T-helper 22 cell (primary cell): ENCODE data around the gene KIAA1614.

Experiments used
- DNase-seq: peaks from one replicate; pipeline ENCODE4 v3.0.0-alpha.2; 2020; ENCODE audit warnings: low read depth

The KIAA1614 gene

DNA sequence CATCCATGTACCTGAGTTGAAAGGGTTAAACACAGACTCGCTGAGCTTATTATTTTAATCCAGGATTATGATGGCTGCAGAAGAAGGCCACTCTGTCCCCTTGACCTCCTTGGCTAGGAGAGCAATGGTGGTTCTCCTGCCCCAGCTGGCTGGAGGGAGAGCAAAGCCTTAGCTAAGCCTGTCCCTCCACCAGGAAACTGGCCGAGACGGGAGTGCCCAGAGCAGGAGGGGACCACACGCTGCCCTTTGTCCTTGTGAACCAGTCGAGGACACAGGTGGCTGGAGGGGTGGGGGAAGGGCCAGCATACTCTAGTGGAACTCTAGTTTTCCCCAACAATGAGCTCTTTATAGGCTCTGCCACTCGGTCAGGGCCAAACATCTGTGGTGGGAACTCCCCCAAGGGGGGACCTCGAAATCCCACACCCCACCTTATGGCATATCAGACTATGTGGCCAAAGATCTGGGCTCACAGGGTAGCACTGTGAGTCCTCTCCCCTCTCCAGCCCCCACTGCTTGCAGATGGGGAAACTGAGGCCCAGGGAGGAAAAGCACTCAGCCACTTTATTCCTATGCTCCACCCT is 12.9 kb downstream of the KIAA1614 start:
- DNase-seq, result no peak

DNA sequence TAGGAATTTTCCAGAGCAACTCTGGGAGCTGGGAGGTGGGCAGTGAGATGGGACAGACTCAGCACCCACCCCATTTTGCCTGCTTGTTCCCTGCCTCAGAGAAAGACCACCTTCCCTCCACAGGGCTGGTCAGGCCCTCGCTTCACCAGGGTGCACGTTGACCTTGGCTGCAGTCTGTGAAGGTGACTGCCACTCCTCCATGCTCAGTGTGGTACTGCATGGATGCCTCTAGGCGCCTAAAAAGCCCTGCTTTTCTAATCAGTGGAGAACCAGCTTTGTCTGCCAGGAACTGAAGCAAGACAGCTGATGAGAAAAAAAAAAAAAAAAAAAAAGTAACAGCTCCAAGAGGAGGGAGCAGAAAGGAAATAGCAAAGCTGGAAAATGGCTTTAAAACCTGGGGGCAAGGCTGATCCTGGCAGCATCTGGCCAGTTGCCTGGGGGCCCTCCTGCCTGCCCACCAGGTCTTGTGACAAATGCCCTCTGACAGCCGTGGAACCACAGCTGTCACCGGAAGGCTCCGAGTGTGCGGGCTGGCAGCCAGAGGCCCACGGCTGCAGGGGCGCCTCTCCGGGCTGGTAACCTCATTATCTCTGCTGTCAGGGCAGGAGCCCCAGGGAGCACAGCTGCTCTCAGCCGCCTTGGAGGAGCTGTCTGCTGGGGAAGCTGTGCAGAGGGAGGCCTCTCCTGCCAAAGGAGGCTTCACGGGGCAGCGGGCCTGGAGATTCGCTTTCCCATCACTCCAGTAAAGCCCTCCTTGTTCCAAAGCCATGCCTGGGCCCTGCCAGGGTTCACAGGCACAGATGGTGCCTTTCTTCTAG is 13.7 kb downstream of the KIAA1614 start:
- no peak for DNase-seq

DNA sequence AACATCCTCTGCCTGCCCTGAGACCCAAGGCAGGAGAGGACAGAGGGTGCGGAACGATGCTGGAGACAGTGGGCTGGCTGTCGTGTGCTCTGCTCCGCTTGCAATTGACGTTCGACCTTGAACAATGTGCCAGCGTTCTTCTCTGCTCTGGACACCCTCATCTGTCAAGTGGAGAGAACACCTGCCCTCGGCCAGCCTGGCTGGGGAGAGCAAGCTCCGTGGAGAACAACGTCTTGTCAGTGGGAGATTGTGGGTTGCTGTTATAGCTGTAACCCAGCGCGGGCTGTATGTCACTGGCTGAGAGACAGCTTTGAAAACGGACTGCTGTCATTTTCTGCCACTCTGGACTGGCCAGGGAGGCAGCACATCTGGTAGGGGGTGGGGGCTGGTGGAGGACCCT is 14.7 kb downstream of the KIAA1614 start:
- DNase-seq, result no peak

DNA sequence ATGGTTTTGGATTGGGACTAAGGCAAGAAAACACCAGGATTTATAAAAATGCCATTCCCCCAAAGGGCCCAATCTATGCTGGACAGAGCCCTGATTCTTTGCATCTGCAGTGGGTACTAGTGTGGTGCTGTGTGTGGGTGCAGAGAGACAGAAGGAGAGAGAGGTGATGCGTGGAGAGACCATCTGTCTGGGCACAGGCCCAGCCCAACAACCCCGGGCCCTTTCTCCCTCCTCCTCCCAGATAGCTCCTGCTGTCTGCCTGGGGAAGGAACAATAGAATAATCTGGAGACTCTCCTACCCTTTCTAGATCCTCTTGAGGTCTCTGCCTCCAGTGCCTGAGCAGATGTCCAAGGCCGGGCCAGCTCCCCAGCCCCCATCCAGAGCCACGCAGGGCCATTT is 15.1 kb downstream of the KIAA1614 start:
- DNase-seq, result no peak

DNA sequence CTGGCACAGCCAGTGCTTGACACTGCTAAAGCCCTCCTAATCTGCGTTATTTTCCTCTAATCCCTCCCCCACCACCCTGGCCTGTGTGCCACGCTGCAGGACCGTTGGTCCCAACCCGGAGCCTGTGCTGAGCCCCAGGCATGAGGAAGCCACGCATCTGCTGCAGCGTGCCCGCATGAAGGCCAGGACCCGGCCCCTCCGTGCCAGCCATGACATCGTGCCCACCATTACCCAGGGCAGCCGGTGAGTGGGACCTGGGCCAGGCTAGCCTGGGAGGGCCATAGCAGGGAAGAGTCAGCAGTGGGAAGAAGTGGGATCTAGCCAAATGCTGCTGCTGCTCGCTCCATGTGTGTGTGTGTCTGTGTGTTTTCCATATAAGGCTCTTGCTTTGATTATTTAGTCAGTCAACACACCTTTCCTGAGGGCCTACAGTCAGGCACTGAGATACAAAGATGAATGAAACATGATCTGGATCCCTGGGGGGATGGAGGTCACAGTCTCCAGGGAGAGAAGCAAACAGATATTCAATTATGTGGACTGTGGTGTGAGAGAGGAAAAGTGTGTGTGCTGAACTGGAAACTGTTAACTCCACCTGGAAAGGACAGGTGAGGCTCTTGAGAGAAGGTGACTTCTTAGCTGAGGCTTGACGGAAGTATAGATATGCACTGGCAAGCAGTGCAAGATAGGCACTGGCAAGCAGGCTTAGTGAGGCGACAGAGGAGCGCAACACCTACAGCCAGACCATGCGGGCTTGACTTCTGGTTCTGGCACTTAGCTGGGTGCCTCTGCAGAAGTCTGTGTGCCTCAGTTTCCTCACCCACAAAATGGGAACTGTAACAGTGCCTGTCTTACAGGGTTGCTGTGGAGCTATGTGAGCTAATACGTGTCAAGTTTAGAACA is 15.9 kb downstream of the KIAA1614 start:
- no peak for DNase-seq

DNA sequence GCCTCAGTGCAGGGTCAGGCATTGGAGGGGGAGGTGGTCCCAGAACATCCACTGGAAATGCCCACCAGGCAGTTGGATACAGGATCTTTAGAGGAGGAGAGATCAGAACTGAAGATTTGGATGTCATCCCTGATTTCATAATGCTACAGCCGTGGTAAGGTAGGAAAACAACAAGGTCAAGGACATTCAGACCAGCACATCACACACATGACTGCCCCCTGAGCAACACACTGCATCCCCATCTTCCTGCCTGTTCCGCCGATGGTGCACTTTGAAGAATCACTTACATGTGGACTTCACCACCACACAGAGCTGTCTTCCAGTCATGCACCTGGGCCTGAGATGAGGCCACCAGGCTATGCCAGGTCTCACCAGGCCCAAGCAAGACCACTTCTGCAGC is 16.7 kb downstream of the KIAA1614 start:
- no peak for DNase-seq

DNA sequence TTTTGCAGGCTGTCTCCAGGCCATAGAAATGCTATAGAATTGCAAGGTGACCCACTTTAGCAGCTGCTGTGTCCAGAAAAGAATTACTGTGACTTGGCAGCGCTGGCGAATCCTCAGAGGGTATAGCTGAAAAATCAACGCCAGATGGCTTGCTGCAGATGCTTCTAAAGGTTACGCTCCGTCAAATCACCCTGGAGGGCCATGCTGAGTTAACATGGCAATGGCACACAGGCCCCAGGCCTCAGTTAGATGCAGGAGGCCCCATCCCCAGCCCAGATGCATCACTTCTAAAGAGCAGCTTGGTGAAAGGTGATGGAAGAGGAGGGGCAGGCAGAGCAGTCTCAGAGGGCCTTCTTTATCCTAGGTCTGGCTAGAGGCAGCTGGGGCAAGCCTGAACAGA is 18.0 kb downstream of the KIAA1614 start:
- no peak for DNase-seq

DNA sequence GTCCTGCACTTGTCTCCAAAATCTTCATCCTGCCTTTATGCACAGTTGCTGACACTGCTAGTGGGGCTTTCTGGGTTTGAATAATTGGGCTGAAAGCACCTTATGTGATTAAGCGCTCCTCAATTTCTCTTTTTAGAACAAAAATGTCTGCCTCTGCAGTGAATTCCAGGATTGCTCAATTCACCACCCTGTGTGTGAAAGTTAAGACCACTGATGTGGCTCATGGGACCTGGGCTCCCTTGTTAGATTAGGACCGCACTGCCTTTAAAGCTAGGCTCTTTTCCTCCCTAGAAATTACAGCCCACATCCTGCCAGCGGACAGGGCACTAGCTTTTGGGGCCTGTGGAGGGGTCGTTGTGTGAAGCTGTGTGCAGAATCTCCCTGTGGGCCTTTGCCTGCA is 18.8 kb downstream of the KIAA1614 start:
- DNase-seq, result no peak

DNA sequence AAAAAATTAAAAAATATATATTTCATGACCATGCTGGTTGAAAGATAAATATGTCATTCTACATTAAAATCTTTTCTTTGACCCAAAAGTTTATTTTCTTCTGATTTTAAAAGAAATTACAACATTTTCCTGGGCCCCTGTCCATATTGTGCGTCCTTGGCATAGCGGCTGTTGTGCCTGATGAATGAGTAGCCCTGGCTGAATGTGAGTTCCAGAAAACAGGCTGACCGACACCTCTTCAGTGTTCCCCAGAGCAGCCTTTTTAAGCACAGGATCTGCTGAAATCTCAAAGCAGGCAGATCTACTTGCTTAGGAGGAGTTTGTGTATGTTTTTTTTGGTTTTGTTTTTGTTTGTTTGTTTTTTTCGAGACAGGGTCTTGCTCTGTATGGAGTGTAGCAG is 19.7 kb downstream of the KIAA1614 start:
- no peak for DNase-seq

DNA sequence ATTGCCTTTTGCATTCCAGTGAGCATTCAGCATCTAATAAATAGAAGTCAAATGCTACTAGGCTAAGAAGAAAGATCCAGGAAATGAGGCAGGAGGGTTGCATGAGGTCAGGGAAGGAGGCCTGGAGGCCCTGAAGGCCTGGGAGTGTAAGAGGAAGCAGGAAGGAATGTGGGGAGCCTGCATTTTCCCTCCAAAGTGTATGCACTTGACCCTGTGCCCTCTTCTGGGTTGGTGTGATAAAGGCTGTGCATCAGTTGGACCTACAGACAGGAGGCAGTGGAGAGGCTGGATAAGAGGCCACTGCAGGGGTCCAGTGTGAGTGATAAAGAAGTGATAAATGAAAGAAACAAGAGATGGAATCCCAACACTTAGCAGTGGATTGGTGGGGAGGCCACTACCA is 20.4 kb downstream of the KIAA1614 start:
- DNase-seq, result no peak

DNA sequence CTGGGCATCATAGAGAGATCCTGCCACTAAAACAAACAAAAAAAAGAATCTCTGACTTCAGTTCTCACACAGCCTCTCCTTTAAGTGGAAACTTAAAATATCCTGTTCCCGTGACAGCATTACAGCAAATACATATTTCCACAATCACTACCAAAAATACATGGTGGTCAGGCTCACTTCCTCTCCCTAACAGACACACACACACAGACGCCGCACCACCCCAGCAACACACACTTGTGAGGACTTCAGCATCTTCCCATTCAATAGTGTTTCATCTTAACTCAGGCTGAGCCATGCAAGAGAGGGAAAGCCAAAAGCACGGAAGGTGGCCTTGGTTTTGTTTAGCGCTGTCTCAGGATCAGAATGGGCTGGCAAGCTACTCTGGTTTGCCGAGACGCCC is 21.9 kb downstream of the KIAA1614 start:
- DNase-seq, result no peak

DNA sequence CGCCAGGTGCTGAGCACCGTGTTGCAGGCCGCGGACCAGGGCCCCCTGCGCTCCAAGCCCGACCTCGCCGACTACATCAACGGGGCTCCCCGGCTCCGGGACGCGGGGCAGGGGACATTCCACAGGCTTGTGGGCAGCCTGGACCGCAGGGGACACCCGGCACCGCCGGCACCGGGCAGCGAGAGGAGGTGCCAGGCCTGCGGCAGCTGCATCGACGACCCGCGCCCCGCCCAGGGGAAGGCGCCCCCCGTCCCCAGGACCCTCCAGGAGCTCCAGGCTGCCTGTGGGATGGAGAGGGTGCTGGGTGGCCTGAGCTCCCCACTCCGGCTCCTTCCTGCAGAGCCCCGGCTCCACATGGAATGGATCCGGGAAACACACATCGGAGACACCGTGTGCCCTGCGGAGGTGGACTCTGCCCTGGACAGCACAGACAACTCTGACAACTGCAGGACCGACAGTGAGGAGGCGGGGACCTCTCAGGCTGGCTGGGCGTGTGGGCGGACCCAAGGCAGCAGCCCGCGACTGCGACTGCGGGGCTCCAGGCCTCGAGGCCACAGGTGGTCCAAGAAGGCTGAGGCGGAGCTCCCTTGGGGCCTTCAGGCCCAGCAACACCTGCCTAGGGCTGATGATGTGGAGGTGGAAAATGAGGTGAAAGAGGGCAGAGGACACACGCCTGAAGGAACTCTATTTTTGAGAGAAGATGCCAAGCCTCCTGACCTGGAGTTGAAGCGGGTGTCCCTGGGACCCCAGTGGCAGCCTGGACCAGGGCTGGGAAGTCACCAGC is 22.8 kb downstream of the KIAA1614 start:
- DNase-seq, result no peak

DNA sequence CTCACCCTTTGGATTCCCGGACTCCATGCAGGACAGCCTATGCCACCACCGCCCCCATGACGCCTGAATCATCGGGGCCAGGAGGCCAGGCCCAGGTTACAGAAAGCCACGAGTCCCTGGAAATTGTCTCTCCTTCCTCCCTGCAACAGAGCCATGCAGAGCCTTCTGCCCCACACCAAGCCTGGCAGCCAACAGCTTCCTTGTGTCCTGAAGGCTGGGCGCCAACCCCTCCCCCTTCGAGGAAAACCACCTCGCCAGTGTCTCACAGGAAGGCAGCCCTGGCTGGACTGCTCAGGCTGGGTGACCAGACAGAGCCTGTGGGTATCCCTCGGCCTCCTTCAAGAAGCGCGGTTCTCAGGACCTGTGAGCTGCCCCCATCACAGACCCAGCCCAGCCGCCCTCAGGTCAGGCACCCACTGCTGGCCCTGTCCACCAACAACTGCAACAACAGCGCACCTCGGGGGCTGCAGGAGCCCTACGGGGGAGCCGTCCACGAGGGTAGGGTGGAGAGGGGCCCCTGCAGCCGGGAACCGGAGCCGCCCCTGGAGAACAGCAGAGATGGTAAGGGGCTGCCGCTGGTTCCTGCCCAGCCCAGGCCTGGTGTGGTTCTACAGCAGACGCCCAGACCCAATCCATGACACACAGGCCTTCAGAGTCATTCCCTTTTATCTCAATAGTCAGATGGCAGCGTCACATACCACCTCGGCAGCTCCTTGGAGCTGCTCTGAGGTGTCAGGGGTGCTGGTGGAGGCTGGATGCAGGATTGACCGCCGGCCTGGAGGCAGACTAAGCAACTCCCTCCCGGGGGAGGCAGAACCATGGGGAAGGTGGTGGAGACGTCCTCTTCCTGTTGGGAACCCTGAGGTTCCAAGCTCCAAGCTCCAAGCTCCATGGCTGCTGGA is 23.7 kb downstream of the KIAA1614 start:
- no peak for DNase-seq

DNA sequence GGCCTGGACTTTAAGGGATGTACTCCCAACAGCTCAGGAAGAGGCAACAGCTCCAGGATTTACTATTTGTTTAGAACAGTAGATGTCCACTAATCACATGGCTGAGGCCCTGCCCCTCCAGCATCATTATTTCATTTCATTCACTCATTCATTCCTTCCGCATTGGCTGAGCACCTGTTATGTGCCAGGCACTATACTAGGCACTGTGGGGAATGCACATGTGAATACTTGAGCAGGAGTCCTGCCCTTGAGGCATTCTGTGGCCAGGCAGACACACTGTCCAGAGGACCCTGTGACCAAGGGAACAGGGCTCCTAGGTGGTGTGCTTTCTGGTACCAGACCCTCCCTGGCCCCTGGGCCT is 24.3 kb downstream of the KIAA1614 start:
- no peak for DNase-seq

DNA sequence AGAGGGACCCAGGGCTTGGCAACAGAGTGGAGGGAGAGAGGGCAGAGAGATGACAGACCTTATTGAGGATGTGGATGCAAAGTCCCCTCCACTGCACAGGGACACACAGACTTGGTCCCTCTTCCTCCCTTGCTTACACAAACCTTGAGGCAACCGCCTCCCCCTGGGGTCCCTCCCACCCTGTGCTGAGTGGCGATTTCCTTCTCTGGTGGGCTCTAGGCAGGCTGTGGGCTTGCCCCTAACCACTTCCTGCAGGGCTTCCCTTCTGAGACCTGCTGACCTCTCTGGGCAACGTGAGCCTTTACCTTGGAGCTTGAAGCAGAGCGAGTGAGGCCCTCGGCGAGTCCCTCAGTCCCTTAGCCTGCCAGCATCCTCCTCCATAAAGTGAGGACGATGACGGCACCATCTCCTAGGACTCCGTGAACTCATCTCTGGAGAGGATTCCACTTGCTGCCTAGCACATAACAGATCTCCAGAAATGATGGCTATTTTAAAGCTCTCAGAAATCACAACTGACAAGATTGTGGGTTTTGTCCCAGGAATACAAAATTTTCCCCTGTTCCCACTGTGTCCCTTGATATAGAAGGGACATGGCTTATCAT is 25.0 kb downstream of the KIAA1614 start:
- DNase-seq, result no peak

DNA sequence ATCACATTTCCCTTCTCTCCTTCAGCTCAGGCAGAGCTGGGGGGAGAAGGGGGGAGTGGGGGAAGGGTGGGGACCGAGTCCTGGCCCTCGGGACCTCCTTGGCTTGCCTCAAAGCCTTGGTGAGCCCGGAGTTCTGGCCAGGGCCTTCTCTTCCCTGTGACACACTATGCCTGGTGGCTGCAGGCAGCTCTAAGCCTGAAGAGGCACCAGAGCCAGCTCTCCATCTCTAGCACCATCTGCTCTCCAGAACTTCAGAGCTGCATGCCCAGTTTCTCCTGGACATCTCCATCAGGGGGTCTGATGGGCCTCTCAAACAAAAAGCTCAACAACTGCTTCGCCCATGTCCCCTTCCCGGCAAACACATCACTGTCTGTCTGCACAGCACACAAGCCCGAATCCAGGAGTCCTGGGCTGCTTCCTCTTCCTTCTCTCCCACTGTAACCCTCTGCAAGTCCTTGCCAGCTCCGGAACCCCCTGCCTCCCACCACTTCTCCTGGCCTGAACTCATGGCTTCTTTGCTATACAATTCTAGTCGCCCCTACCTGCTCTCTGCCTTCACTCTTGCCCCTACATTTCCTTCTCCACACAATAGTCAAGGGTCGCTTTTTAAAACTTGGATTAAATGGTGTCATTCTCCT is 26.5 kb downstream of the KIAA1614 start:
- no peak for DNase-seq

DNA sequence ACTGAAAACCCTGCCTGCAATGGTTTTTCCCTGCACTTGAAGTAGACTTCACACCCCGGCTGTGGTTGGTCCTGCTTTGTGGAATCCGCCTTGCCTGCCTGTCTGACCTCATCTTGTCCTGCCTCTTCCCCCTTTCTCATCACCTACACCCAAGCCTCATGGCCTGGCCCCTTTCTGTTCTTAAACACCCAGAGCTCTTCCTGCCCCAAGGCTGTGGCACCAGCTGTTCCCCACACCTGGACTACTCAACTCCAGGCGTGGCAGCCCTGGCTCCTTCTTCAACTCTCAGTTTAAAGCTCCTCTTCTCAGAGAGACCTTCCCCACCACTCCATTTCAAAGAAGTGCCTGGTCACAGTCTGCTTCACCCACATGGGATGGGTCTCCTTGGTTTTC is 27.0 kb downstream of the KIAA1614 start:
- no peak for DNase-seq

DNA sequence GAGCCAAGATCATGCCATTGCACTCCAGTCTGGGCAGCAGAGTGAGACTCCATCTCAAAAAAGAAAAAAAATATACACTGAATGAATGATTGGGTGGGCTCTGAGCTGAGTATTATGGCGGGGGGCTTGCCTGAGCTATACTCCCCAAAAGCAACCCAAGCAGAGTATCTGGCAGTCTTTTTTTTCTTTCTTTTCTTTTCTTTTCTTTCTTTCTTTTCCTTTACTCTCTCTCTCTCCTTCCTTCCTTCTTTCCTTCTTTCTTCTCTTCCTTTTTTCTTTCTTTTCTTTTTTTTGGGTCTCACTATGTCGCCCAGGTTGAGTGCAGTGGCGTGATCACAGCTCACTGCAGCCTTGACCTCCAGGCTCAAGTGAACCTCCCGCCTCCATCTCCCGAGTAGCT is 27.7 kb downstream of the KIAA1614 start:
- no peak for DNase-seq

DNA sequence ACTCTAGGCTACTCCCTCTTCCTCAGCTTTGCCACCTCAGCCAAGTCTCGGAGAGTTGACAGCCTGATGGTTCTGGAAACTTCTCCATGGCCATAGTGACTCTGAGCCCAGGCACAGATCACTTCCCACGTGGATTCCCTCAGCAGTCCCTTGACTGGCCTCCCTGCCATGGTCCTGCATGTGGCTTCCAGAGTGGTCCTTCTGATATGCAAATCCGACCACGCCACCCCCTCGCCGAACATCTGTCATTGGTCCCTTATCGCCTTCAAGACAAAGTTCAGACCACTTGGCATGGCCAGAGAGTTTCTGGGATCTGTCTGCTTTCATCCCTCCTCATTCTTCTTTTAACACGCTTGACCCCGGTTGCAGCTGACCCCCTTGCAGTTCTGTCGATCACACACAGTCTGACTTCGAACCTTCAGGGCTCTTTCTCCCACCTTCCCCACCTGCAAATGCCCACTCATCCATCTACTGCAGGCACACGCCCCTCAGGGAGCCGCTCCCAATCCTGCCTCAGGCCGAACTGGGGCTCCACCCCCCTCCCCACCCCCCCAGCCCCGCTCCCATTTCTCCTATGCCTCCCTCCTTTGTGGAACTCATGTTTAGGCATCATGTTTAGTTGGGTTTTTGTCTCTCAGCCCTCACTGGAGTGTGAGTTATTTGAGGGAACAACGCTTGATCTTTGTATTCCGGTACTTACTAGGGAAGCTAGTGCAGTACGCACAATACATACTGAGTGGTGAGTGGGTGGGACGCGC is 29.0 kb downstream of the KIAA1614 start:
- DNase-seq, result no peak

DNA sequence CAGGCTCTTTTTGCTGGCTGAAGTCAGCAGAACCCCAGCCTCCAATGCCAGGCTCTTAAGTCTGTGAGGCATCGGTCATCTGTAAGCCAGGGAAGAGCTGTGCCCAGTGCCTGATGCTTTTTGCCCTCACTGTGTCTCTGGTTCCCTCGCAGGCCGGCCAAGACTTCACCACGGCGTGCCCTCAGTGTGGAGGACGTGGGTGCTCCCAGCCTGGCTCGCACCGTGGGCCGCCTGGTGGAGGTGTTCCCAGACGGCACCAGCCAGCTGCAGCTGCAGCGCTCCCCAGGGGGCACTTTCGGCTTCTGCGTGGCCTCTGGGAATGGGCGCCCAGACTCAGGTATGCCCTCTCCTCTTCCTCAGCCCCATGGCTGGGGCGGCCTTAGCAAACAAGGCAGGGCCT is 32.5 kb downstream of the KIAA1614 start:
- no peak for DNase-seq
